Breast epithelium (tissue), 3 donors: ENCODE results near the gene MREG.

Experiments used
- POLR2A ChIP-seq: fragments of 450-650 bp; IDR thresholded peaks from one replicate; pipeline ENCODE4 v1.6.1; 2016; ENCODE audit warnings: antibody characterized with exemption, mild to moderate bottlenecking, moderate library complexity
- POLR2AphosphoS5 ChIP-seq, 3 donors: sonication (generic); formaldehyde crosslinking; IDR thresholded peaks; one replicate each; pipeline ENCODE4 v1.6.1; 2017; ENCODE audit warnings: antibody characterized with exemption in 3 of 3
- TF ChIP-seq, protein P1 (sequence below), 3 donors: fragments of 450-650 bp; IDR thresholded peaks; one replicate each; pipeline ENCODE4 v1.5.1; 2016 to 2017; ENCODE audit warnings: antibody characterized with exemption in 3 of 3, mild to moderate bottlenecking in 3 of 3, moderate library complexity in 3 of 3

DNA sequence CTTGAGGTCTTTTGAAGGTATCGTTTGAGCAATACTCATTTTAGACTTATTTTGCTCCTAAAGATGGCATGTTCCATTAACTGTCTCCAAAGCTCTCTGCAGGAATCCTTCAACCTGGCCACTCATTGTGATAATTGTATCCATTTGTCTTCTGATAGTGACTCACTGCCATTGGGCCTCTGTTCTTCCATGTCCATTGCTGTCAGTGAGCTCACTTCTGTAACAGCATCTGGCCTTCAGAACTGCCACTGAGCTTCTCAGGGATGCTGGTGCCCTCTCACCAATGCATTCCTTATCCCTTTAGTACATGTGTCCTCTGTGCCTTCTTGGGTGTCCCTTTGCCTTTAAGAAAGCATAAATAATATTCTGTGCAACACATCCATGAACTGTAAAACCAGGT is 71.6 kb downstream of the MREG start:
- no peak for TF ChIP-seq POLR2A
- TF ChIP-seq, protein P1, sequence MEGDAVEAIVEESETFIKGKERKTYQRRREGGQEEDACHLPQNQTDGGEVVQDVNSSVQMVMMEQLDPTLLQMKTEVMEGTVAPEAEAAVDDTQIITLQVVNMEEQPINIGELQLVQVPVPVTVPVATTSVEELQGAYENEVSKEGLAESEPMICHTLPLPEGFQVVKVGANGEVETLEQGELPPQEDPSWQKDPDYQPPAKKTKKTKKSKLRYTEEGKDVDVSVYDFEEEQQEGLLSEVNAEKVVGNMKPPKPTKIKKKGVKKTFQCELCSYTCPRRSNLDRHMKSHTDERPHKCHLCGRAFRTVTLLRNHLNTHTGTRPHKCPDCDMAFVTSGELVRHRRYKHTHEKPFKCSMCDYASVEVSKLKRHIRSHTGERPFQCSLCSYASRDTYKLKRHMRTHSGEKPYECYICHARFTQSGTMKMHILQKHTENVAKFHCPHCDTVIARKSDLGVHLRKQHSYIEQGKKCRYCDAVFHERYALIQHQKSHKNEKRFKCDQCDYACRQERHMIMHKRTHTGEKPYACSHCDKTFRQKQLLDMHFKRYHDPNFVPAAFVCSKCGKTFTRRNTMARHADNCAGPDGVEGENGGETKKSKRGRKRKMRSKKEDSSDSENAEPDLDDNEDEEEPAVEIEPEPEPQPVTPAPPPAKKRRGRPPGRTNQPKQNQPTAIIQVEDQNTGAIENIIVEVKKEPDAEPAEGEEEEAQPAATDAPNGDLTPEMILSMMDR (IDR thresholded peaks at IDR 0.05) = no peak
- no peak for TF ChIP-seq POLR2AphosphoS5 (IDR thresholded peaks at IDR 0.05)
